COLO829 (cell line): ENCODE measurements around the gene TBC1D19.
"Not testable (repeated sequence)": the region's sequence is repeated elsewhere in the genome, so short reads cannot be mapped to it uniquely, and the experiment has no call there.

Experiments
- DNase-seq: peaks from one replicate; pipeline ENCODE4 v3.0.0; 2012; ENCODE audit warnings: low spot score

Gene TBC1D19

DNA sequence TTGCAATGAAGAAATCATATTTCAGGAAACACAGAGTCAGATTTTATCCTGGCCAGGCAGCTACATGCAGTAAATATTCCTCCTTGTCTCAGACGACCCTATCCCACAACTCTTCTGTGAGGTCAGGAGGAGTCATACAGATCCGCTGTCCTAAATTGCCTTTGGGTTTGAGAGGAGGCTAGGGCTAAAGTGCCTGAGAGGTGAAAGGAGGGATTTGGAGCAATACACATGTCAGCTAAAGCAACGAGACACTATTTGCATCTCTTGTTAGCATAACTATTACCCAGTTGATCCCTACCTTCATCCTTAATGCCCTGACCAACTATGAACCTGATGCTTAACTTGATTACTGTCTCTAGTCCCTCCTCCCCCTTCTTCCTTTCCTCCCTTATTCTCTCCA is 98.6 kb downstream of the TBC1D19 start:
- no peak for DNase-seq

DNA sequence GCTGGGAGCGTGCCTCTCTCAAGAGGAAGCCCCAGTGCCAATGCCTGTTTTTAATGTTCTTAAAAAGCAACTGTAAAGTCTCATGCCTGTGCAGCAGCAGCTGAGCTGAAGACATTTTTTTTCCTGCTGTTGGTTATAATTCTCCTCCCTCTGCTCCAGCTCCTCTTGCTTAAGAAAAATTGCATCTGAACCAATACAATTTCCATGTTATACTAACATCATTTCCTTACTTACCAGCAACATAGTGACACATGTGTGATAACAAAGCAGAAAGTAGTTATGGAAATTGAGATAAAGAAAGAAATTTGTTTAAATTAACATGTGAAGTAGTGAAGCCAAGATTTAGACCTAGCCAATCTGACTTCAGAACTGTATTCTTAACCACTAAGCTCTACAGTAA is 101.4 kb downstream of the TBC1D19 start:
- no peak for DNase-seq

DNA sequence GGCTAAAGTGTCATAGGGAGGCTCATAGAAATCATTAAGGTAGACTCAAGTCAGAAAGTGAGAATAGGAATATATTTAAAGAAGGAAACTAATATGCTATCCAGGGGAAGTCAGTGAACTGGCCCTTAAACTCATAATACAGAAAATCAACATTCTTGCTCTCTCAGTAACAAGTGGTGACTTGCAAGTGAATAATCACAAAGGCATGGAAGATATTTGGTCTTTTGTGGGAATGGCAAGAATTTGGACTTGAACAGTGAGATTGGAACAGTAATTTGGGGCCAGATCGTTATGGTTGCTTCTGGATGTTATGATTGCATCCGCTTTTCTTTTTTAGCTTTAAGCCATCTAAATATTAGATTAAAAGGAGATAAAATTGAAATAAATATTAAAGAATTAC is 103.8 kb downstream of the TBC1D19 start:
- DNase-seq = no peak

DNA sequence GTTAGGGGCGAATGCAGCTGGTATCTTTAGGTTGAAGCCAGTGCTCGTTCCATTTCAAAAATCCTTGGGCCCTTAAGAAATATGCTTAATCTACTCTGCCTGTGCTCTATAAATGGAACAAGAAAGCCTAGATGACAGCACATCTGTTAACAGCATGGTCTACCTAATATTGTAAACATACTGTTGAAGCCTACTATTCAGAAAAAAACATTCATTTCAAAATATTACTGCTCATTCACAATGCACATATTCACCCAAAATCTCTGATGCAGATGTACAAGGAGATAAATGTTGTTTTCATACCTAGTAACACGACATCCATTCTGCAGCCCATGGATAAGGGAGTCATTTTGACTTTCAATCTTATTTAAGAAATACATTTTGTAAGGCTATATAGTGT is 106.6 kb downstream of the TBC1D19 start:
- no peak for DNase-seq

DNA sequence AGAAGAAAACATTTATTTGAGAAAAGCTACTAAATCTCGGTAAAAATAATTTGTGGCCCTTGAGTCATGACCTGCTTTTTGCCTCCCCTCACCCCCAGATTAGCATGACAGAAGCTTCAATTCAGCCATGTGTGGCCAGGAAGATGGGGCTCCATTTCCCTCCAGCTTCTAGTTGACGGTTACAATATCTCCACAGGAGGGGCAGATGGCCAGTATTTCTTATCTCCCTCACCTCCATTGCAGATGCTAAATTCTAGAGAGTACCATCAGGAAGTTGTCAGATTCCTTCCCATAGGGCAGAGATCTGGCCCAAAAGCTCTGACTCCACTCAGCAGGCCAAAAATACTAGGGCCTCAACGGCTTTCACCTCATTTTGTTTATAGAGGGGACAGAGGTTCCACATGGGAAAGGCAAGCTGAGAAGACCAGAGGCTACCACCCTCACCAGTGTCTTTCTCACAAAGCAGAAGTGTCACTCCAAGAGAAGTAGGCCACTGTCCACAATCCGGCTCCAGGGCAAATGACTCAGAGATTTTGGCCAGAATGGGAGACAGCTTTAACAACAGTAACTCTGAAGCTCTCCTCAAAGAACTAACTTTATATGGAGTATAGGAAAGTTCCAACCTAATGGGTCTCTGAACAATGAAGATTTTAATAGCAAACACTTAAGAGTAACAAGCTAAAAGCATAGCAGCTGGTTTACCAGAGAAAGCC is 108.3 kb downstream of the TBC1D19 start:
- DNase-seq = peak; percentile 36

DNA sequence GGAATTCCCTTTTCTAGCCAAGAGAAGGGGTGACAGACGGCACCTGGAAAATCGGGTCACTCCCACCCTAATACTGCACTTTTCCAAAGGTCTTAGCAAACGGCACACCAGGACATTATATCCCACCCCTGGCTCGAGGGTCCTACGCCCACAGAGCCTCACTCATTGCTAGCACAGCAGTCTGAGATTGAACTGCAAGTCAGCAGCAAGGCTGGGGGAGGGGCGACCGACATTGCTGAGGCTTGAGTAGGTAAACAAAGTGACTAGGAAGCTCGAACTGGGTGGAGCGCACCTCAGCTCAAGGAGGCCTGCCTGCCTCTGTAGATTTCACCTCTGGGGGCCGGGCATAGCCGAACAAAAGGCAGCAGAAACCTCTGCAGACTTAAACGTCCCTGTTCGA is 110.2 kb downstream of the TBC1D19 start:
- DNase-seq = not testable (repeated sequence)

DNA sequence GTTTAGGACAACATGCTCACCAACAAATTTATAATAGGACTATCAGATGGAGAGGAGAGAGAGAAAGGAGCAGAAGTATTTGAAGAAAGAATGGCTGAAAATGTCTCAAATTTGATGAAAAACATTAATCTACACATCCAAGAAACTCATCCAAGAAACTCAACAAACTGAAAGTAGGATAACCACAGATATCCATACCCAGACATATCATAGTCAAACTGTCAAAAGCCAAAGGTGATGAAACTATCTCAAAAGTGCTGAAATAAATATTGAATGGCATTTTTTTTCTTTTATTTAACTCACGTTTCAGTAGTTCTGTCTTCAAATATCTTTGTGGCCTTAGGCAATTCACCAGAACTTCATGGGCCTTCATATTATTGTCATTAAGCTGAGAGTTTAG is 116.2 kb downstream of the TBC1D19 start:
- no peak for DNase-seq

DNA sequence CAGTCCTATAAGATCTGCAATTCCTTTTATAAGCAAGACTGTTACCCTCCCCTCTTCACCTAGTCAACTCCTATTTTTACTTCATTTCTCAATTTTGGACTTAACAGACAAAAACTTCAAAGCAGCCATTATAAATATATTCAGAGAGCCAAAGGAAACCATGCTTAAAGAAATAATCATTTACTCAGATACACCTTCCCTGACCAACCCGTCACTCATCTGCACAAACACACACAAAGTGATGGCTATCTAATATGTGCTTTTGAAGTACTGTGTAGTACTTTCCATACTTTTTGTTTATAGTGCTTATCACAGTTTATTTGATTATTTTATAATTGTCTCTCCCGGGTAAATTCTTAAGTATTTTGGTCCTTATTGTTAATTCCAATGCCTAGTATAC is 117.2 kb downstream of the TBC1D19 start:
- DNase-seq = no peak

DNA sequence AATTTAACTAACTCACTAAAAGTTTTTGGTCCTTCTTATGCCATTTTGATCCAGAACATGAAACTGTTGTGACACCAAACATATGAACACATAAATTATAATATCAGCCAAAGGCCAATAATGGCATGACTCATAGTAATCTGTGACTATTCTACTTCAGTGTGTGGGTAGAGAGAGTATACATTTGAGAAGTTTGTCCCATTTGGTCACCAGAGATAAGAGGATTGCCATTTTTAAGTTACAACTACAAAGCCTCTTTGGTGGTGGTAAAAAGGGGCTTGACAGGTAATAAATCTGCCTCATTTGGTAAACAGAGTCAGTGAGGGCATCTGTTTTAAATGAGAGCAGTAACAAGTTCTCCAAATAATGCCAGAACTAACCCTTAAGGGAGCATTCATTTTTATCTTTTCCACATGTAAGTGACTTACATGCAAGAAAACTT is 117.9 kb downstream of the TBC1D19 start:
- DNase-seq = no peak

DNA sequence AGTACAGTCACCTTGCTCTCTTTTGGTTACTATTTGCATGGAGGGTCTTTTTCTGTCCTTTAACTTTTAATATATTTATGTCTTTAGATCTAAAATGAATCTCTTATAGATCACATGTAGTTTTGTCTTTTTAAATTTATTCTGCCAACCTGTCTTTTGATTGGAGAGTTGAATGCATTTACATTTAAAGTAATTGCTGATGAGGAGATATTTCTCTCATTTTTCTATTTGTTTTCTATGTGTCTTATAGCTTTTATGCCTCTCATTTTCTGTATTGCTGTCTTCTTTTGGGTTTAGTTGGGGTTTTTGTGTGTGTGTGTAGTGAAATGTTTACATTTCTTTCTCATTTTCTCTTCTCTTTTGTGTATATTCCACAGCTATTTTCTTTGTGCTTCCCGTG is 123.5 kb downstream of the TBC1D19 start:
- DNase-seq = no peak

DNA sequence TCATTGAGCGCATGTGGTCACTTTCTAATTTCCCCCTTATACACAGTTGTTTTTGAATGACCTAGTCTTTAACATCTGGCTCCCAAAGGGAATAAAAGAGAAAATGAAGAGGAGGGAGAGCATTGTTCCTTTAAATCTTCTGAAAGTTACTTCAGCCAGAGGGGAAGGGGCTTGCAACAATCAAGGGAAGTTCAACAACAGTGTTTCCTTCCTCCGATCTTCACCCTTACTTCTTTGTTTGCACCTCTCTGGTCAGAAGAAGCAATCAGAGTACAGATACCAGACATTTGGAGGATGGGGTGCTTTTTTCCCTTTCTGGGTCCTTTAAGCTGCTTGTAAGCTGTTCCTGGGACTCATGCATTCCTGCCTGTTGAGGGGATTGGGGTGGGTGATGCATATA is 125.4 kb downstream of the TBC1D19 start:
- DNase-seq = no peak

DNA sequence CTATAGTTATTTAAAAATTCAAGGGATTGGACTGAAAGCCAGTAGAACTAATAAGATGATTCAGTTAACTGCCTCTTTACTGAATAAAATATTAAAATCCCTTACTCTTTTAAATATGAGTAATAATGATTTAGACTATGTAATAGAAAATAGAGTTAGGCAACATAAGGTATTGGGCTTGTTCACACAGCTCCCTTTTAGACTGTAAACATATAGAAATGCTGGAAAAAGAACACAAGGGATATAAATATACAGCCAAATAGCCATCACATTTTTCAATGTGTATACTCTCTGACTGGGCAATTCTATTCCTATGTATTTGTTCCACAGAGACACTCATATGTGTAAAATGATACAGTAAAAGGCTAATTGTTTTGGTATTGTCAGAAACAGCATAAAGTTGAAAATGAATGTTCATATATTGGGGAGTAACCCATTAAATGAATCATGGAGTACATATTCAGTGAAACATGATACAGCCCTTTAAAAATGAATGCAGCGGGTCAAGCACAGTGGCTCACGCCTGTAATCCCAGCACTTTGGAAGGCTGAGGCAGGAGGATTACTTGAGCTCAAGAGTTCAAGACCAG is 129.8 kb downstream of the TBC1D19 start:
- DNase-seq = no peak

DNA sequence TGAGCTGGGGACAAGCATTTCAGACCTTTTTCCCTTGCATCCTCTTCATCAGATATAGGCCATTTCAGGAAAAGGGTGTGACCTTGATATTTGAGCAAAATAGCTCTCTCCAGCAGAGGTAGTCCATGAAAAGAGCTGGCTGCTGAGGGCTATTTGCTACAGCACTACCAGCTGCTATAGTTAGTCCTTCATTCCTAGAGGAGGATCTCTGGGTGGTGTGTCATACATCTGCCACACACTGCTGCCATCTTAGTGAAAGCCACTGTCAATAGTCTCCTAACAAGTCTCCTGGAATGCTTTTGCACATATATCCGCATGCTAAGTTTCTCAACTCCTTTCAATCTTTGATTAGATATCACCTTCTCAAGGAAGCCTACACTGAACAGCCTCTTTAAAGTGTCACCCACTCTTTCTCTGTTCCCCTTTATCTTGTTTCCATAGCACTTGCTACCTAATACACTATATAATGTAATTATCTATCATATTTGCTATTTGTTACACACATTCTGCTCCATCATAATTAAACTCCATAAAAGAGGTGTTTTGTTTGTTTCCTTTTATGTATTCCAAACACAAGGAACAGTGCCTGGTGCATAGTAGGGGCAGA is 131.9 kb downstream of the TBC1D19 start:
- no peak for DNase-seq

DNA sequence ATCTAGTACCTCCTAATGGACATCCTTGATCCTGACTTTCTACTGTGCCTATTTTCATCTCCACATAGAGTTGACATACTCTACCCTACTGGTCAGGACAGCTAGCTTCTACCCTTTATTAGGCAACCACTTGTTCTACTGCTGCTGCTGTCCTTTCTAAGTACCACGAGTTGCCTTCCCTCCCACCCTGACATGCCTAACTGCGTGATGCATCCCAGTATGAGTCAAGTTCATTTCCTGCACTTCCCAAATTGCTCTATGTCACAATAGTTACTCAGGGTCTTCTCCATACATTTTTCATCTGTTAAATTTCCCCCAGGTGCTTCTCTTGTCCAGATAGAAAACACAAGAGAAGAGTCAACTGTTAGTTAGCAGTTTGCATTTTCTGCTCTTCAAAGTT is 133.4 kb downstream of the TBC1D19 start:
- DNase-seq = no peak

DNA sequence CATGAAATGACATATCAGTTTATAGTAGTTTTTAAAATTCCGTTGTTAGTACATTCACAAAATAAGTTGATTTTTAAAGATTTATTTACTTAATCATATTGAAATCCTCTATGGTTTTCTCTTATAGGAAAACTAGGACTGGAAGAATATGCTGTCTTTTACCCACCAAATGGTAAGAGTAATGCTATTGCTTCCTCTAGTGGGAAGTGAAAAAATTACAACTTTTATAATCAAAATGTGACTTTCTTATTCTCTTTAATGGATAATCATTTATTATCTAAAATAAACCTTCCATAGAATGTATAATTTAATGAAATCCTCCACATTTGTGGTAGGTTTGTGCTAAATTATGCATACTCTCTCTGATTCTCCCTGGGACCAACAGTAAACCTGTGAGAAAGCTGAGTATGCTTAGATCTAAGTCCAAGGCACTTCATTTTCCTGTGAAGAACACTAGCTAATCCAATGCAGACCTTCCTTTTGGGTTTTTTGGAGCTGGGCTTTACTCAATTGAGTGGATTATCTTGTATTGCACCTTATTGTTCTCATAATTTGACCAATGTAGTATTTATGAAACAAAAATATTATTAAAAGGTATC is 136.2 kb downstream of the TBC1D19 start:
- peak; percentile 5 for DNase-seq

DNA sequence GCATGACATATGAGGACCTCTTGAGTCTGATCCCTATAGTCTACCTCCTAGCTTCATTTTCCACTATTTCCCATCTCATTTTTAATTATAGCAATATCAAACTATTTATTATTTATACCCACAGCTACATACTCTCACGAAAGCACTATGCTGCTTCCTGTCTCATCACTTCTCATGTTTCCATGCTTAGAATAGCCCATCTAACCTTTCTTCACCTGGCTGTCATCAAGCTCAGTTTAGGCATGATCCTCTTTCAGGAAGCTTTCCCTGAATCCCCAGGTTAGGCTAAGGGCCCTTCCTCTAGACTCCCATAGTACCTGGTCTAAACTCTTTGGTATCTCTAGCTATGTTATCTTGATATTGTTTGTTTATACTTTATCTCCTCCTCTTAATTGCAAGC is 137.8 kb downstream of the TBC1D19 start:
- no peak for DNase-seq

DNA sequence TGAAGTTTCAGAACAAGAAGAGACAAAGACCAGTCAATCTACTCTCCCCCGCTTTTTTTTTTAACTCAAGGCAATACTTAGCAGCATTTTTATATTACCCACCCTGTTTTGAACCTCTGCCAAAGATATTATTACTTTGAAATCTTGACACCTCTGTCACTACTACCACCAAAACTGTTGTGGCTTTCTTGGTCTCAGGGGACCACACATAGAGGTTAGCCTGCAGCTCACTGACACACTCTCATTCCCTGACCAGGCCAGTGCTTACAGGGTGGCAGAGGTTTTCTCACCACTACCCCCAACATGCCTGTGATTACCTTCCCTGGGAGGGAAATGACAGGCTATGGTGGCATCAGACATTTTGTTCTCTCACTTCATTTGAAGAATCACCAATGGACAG is 139.3 kb downstream of the TBC1D19 start:
- no peak for DNase-seq

DNA sequence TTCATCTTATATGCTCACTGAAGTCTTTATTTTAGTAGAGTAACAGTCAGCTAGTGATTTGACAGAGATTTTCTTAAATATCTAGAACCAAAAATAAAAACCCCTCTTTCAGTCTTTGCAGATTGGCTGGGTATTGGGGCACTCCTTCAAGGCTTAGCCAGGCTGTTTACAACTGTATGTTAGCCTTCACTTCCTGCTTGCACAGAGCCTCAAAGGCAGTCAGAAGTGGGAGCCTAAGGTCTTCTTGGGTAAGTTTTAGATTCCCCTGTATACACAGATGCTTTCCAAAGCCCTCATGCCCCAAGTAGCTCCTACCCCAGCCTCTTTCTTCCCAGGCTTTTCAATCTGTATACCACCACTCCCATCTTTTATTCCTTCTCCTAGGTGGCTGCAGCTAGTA is 140.7 kb downstream of the TBC1D19 start:
- no peak for DNase-seq

DNA sequence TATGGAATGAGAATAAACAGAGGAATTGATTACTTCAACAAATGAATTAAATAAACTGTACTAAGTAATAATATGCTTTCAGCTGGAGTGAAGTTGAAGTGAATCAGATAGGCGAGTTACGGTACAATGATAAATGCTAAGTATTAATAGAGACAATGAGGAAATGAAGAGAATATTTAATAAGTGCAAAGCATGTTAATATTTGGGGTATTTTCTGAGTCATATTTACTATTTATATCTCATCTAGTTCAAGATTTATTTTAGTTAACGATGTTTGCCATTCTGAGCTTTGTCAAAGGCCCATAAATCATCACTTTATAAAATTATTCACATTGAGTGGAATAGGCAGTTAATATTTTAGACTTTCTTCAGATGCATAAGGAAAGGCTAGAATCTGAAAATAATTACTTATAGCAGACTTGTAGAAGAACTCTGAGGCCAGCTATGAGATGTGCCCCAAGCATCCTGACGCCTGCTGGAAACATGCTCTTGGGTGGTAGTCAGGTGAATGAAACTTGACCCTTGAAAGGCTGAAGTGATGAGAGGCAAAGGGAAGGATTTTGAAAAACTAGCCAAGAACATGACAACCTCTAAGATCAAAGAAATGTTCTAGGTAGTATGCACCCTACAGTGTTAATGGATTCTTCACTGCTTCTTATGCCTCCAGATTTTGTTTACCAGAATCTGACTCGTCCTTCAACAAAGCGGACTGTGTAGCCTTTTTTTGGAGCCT is 142.9 kb downstream of the TBC1D19 start:
- no peak for DNase-seq

DNA sequence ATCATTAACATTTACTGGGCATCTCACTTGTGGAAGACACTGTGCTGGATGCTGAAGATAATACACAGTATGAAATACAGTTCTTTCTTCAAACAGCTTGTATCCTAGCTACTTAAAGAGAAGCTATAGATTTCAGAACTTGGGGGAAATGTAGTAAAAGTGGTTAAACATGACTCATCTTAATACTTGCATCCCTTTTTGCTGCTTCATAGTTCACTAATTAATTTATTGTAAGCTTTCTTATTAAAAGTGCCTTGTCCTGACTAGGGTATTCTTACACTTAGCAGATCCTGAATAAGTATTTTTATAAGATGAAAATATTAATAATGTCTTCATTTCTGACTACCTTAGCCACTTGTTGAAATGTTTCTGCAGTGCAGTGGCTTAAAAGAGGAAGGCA is 144.0 kb downstream of the TBC1D19 start:
- DNase-seq = no peak

DNA sequence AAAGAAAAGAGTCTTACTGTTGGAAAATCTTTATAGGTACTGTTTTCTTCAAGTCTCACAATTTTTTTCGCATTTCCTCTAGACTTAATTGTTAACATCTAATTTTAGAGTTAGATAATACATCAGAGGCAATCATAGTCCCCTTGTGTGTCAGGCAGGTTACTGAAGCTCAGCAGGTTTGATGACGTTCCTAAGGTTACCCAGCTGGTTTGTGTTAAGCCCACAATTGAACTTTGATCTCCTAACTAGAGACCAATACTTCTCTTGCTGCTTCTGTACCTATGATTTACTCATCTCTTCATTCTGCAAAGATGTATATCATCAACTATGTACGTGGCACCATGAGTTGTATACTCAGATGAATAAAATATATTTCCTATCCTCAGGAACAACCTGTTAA is 145.1 kb downstream of the TBC1D19 start:
- DNase-seq = no peak

DNA sequence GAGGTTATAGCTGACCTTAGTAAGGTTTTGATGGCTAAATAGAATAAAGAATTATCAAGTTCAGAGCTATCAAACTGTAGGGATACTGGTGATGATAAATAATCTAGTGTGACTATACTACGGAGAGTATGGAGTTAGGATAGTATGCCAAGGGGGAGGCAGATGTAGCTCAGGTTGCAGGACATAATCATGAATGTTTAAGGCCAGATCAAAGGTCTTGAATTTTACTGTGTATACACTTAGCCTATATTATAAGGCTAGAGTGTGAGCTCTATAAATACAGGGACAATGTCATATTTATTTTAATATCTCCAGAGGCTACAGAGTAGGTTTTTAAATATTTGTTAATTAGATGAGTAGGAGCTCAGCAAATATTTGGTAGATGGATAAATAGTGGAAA is 145.7 kb downstream of the TBC1D19 start:
- no peak for DNase-seq
